Parathyroid adenoma (tissue), 2 donors: ENCODE results near the gene TMEM167A.
"Not testable (repeated sequence)": the region's sequence is repeated elsewhere in the genome, so short reads cannot be mapped to it uniquely, and the experiment has no call there.

Experiments used
- H2AFZ ChIP-seq: fragments of 300-600 bp; sonication (generic); one replicate; pipeline ENCODE4 v1.7.0; 2017; ENCODE audit warnings: antibody characterized with exemption, mild to moderate bottlenecking
- H3K27ac ChIP-seq: fragments of 300-600 bp; sonication (generic); one replicate; pipeline ENCODE4 v1.7.0; 2017
- H3K27me3 ChIP-seq: fragments of 300-600 bp; sonication (generic); one replicate; pipeline ENCODE4 v1.7.0; 2017; ENCODE audit warnings: low read length; ENCODE audit not compliant: control insufficient read depth, insufficient read depth
- H3K36me3 ChIP-seq: fragments of 300-600 bp; sonication (generic); one replicate; pipeline ENCODE4 v1.7.0; 2017; ENCODE audit warnings: low read length; ENCODE audit not compliant: control insufficient read depth, insufficient read depth
- H3K4me1 ChIP-seq: fragments of 300-600 bp; sonication (generic); one replicate; pipeline ENCODE4 v1.7.0; 2017; ENCODE audit warnings: control low read depth
- H3K4me2 ChIP-seq: fragments of 300-600 bp; sonication (generic); one replicate; pipeline ENCODE4 v1.7.0; 2017; ENCODE audit warnings: low read length
- H3K4me3 ChIP-seq: fragments of 300-600 bp; sonication (generic); one replicate; pipeline ENCODE4 v1.7.0; 2017; ENCODE audit warnings: low read depth, low read length
- H3K79me2 ChIP-seq: fragments of 300-600 bp; sonication (generic); one replicate; pipeline ENCODE4 v1.7.0; 2017; ENCODE audit warnings: control low read depth
- H3K9ac ChIP-seq: fragments of 300-600 bp; sonication (generic); one replicate; pipeline ENCODE4 v1.7.0; 2017; ENCODE audit warnings: mild to moderate bottlenecking
- H3K9me3 ChIP-seq: fragments of 300-600 bp; sonication (generic); one replicate; pipeline ENCODE4 v1.7.0; 2017; ENCODE audit warnings: low read length; ENCODE audit not compliant: control insufficient read depth
- CTCF ChIP-seq: fragments of 300-600 bp; sonication (generic); IDR thresholded peaks from one replicate; pipeline ENCODE4 v1.7.0; 2017; ENCODE audit warnings: antibody characterized with exemption, mild to moderate bottlenecking
- donor health status: primary hyperparathyroidism.

The TMEM167A gene

GRCh38 chr5:83069096-83069799 lies 7.9 kb downstream of the TMEM167A start:
- Histone ChIP-seq H3K36me3 (no peaks in the 10 kb centered on the region), H3K9ac (no peak overlapping the region), H3K4me1 (no peaks in the 10 kb centered on the region), H3K27me3 (no peaks in the 10 kb centered on the region), H3K9me3 (no peaks in the 10 kb centered on the region), H3K4me2 (no peak overlapping the region), H3K79me2 (peaks cover 30% of the 10 kb centered on the region), H3K4me3 (no peak overlapping the region), H2AFZ (no peak overlapping the region), H3K27ac (no peak overlapping the region)
- no peak for TF ChIP-seq CTCF

DNA sequence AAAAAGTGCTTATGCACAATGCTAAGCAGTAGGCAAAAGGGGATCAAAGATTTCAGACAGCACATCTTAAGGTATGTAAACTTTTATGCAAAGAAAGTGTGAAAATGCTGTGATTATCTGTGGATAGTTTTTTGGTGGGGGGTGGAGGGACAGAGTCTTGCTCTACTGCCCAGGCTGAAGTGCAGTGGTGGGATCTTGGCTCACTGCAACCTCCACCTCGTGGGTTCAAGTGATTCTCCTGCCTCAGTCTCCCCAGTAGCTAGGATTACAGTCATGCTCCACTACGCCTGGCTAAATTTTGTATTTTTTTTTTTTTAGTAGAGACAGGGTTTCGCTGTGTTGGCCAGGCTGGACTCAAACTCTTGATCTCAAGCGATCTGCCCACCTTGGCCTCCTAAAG lies 9.8 kb downstream of the TMEM167A start:
- H3K4me1 ChIP-seq, H3K27me3 ChIP-seq, H2AFZ ChIP-seq, H3K27ac ChIP-seq, H3K4me2 ChIP-seq, H3K36me3 ChIP-seq, H3K4me3 ChIP-seq, H3K9ac ChIP-seq, H3K9me3 ChIP-seq: not testable (repeated sequence)
- peaks cover 22% of the 10 kb centered on the region for H3K79me2 ChIP-seq

DNA sequence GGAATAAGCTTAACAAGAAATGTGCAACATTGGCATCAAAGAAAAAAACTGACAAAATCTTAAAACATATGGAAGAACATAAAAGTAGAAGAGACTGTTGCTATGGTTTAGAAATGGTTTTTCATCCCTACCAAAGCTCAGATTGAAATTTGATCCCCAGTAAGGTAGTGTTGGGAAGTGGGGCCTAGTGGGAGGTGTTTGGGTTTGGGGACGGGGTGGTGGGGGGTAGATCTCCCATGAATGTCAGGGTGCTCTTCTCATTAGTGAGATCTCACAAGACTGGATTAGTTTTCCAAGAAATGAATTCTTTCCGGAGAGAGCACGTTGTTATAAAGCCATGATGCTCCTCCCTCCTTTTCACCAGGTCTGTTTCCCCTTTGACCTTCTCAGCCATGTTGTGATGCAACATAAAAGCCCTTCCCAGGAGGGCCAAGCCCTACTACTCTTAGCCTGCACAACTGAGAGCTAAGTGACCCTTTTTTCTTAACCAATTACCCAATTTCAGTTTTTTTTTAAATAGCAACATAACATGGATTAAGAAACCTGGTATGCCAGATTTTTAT lies 10.6 kb downstream of the TMEM167A start:
- peaks cover 20% of the 10 kb centered on the region for H3K79me2 ChIP-seq
- no peaks in the 10 kb centered on the region for H3K36me3 ChIP-seq
- no peak overlapping the region for H3K9ac ChIP-seq
- no peak for TF ChIP-seq CTCF
- no peak overlapping the region for H2AFZ ChIP-seq
- no peak overlapping the region for H3K27ac ChIP-seq
- no peaks in the 10 kb centered on the region for H3K4me1 ChIP-seq
- no peak overlapping the region for H3K4me3 ChIP-seq
- no peaks in the 10 kb centered on the region for H3K27me3 ChIP-seq
- no peak overlapping the region for H3K4me2 ChIP-seq
- H3K9me3 ChIP-seq, result no peaks in the 10 kb centered on the region

DNA sequence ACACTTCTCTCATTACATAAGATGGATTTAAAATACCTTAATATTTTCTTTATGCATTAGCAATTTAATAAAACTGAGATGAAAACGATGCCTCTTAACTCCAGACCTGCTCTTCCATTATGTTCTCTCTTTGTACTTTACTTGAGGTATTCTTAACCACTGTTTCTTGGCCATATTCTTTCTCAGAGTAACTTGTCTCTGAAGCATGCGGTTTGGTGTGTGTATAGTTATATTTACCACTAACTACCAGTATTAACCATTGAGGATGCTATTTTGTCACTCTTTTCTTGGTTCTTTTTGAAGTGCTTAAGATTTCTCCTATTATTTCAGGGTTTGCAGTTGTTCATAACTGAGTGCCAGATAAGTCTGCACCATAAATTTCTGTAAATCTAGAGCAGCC lies 17.9 kb downstream of the TMEM167A start:
- Histone ChIP-seq H3K4me3 (no peak overlapping the region), H3K4me1 (no peaks in the 10 kb centered on the region), H3K27me3 (no peaks in the 10 kb centered on the region), H3K27ac (no peak overlapping the region), H2AFZ (no peak overlapping the region), H3K9me3 (no peaks in the 10 kb centered on the region), H3K36me3 (no peaks in the 10 kb centered on the region), H3K79me2 (peaks cover 5% of the 10 kb centered on the region), H3K4me2 (no peak overlapping the region), H3K9ac (no peak overlapping the region)
- no peak for TF ChIP-seq CTCF

GRCh38 chr5:83058726-83059125 lies 18.5 kb downstream of the TMEM167A start:
- no peaks in the 10 kb centered on the region for H3K36me3 ChIP-seq
- TF ChIP-seq CTCF, result no peak

More at GRCh38 chr5:83058726-83059125, 18.5 kb downstream of the TMEM167A start:
- no peak overlapping the region for H3K9ac ChIP-seq
- H3K79me2 ChIP-seq, result peaks cover 5% of the 10 kb centered on the region
- H3K9me3 ChIP-seq, result no peaks in the 10 kb centered on the region
- H3K27ac ChIP-seq, result no peak overlapping the region
- no peaks in the 10 kb centered on the region for H3K4me1 ChIP-seq
- no peak overlapping the region for H3K4me3 ChIP-seq
- H3K27me3 ChIP-seq, result no peaks in the 10 kb centered on the region
- H2AFZ ChIP-seq, result no peak overlapping the region
- no peak overlapping the region for H3K4me2 ChIP-seq
